Measurements from ENCODE around the gene WTIP.
"Not testable (repeated sequence)": the region's sequence is repeated elsewhere in the genome, so short reads cannot be mapped to it uniquely, and the experiment has no call there.

WTIP gene

GRCh38 chr19:34480971-34481841, at the start of gene WTIP:
Gene WTIP (plus strand): TSS chr19:34481758. CDS start chr19:34481975, 217 bp downstream.
- no peak for DNase-seq

GRCh38 chr19:34432797-34433196, 48.8 kb upstream of the WTIP start:
- DNase-seq = no peak

- DNase-seq = no peak
Measured at GRCh38 chr19:34436716-34437115, 44.8 kb upstream of the WTIP start.

- DNase-seq = no peak
Measured at GRCh38 chr19:34448191-34448590, 33.4 kb upstream of the WTIP start.

GRCh38 chr19:34452723-34453122, 28.8 kb upstream of the WTIP start:
- no peak for DNase-seq

GRCh38 chr19:34454091-34454490, 27.5 kb upstream of the WTIP start:
- DNase-seq = no peak

GRCh38 chr19:34454685-34455084, 26.9 kb upstream of the WTIP start:
- DNase-seq = no peak

GRCh38 chr19:34455783-34456480, 25.6 kb upstream of the WTIP start:
- not testable (repeated sequence) for DNase-seq

- no peak for DNase-seq
Measured at GRCh38 chr19:34457446-34457845, 24.1 kb upstream of the WTIP start.

- no peak for DNase-seq
Measured at GRCh38 chr19:34458677-34459076, 22.9 kb upstream of the WTIP start.

GRCh38 chr19:34459614-34460013, 21.9 kb upstream of the WTIP start:
- DNase-seq = no peak

GRCh38 chr19:34461375-34462100, 20.0 kb upstream of the WTIP start:
- DNase-seq = no peak

GRCh38 chr19:34464785-34465184, 16.8 kb upstream of the WTIP start:
- not testable (repeated sequence) for DNase-seq

GRCh38 chr19:34468409-34468808, 13.1 kb upstream of the WTIP start:
- no peak for DNase-seq

GRCh38 chr19:34469026-34469425, 12.5 kb upstream of the WTIP start:
- DNase-seq = not testable (repeated sequence)

- DNase-seq = no peak
Measured at GRCh38 chr19:34471906-34472700, 9.5 kb upstream of the WTIP start.

- DNase-seq = no peak
Measured at GRCh38 chr19:34474233-34474989, 7.1 kb upstream of the WTIP start.

GRCh38 chr19:34475026-34475974, 6.3 kb upstream of the WTIP start:
- no peak for DNase-seq

GRCh38 chr19:34475975-34476594, 5.5 kb upstream of the WTIP start:
- DNase-seq = no peak

GRCh38 chr19:34478496-34478895, 3.1 kb upstream of the WTIP start:
- not testable (repeated sequence) for DNase-seq

All from NCI-H2107 (cell line).